K562 (cell line): Measurements from ENCODE around the gene COX5A. TPM values are rescaled to one million over a fixed set of nuclear protein-coding genes. Genes with fewer than 3 reads are reported as not detected.

Experiments used
- ATAC-seq: fragments of 200-7000 bp; cut with Tn5 transposase; 3 replicates; pipeline ENCODE4 v1.9.1; 2020; ENCODE audit warnings: moderate library complexity
- BruUV-seq: library from RNA; stranded (reverse); fragments of 400-500 nt; replicated peaks from 2 replicates; lab custom pipeline; 2021; lab: Mats Ljungman, UMichigan
- CTCF ChIA-PET: fragments of 300-600 bp; formaldehyde crosslinking; extraction: SDS; loops from one replicate; lab custom pipeline; 2021; ENCODE audit warnings: low intra/inter-chr PET ratio; lab: Yijun Ruan, JAX
- POLR2A ChIA-PET: fragments of 300-600, 350-650 bp; sonication (Branson Sonifier 250); formaldehyde crosslinking; extraction: SDS; loops from one replicate; lab custom pipeline; 2021; ENCODE audit warnings: antibody characterized with exemption, inconsistent platforms; lab: Yijun Ruan, JAX
- DNase-seq, 4 experiments: peaks; one replicate each; pipeline versions ENCODE4 v3.0.0 to v3.0.0-alpha.2; 2011 to 2018; ENCODE audit warnings: low spot score in 3 of 4, mixed read lengths in 3 of 4; ENCODE audit errors: extremely low read depth in 1 of 4
- FAIRE-seq: peaks from 2 replicates; lab custom pipeline; 2011; peaks lifted over from hg19 to GRCh38; lab: Jason Lieb, UNC
- H2AFZ ChIP-seq: 2 replicates; pipeline ENCODE4 v1.6.0; 2011; ENCODE audit warnings: low read depth, low read length, control low read depth, inconsistent platforms
- H3K27ac ChIP-seq: fragments of 200-600 bp; 3 replicates; pipeline ENCODE4 v1.8.0; 2011; ENCODE audit warnings: low read depth, mild to moderate bottlenecking, control low read depth, inconsistent platforms, low read length, moderate library complexity, mixed read lengths; ENCODE audit errors: extremely low read depth
- H3K27me3 ChIP-seq, 2 experiments: fragments of 300-600 bp in 1 of 2; 2 replicates in 1 of 2; 3 replicates in 1 of 2; pipeline versions ENCODE4 v1.6.0 to v1.8.0; 2011; ENCODE audit warnings: inconsistent platforms in 2 of 2, low read length in 2 of 2, mild to moderate bottlenecking in 1 of 2, mixed read lengths in 1 of 2, moderate library complexity in 1 of 2; ENCODE audit not compliant: control insufficient read depth in 2 of 2, insufficient read depth in 2 of 2
- H3K36me3 ChIP-seq: fragments of 300-600 bp; 3 replicates; pipeline ENCODE4 v1.8.0; 2011; ENCODE audit warnings: mild to moderate bottlenecking, low read length, inconsistent platforms; ENCODE audit not compliant: control insufficient read depth, insufficient read depth
- H3K4me1 ChIP-seq, 2 experiments: fragments of 200-600 bp in 1 of 2; replicated peaks in 1 of 2; 2 replicates in 1 of 2; 3 replicates in 1 of 2; pipeline versions ENCODE4 v1.5.1 to v1.8.0; 2011; ENCODE audit warnings: inconsistent platforms in 2 of 2, low read length in 2 of 2, mild to moderate bottlenecking in 1 of 2, mixed read lengths in 1 of 2, moderate library complexity in 1 of 2; ENCODE audit not compliant: control insufficient read depth in 2 of 2, insufficient read depth in 2 of 2
- H3K4me2 ChIP-seq: 2 replicates; pipeline ENCODE4 v1.6.1; 2011; ENCODE audit warnings: low read length, control low read depth, inconsistent platforms, mixed read lengths; ENCODE audit not compliant: insufficient read depth
- H3K4me3 ChIP-seq: fragments of 200-600 bp; sonication (generic), shearing (Covaris generic); 2 replicates; pipeline ENCODE4 v1.5.1; 2016; ENCODE audit warnings: control low read depth, inconsistent platforms
- H3K79me2 ChIP-seq: fragments of 200-600 bp; 3 replicates; pipeline ENCODE4 v1.8.0; 2011; ENCODE audit warnings: low read length, inconsistent platforms; ENCODE audit not compliant: control insufficient read depth, insufficient read depth
- H3K9ac ChIP-seq, 2 experiments: 2 replicates each; pipeline versions ENCODE4 v1.6.0 to v1.6.1; 2011; ENCODE audit warnings: low read depth in 2 of 2, low read length in 2 of 2, control low read depth in 1 of 2, inconsistent platforms in 1 of 2, mild to moderate bottlenecking in 1 of 2, mixed read lengths in 1 of 2; ENCODE audit not compliant: insufficient read depth in 1 of 2
- H3K9me1 ChIP-seq: one replicate; pipeline ENCODE4 v1.6.0; 2011; ENCODE audit warnings: inconsistent platforms, mild to moderate bottlenecking, low read length, moderate library complexity; ENCODE audit not compliant: control insufficient read depth, insufficient read depth
- H3K9me3 ChIP-seq: replicated peaks from 2 replicates; pipeline ENCODE4 v1.5.1; 2011; ENCODE audit warnings: low read depth, low read length, inconsistent platforms; ENCODE audit not compliant: control insufficient read depth, insufficient read depth
- H4K20me1 ChIP-seq: replicated peaks from 2 replicates; pipeline ENCODE4 v1.6.1; 2011; ENCODE audit warnings: low read length, inconsistent platforms, mixed read lengths; ENCODE audit not compliant: control insufficient read depth, insufficient read depth
- BRD4 ChIP-seq: fragments of 200-600 bp; sonication (generic); IDR thresholded peaks from 2 replicates; pipeline ENCODE4 v1.6.1; 2017; ENCODE audit warnings: inconsistent platforms
- CC2D1A ChIP-seq: fragments of 450-650 bp; IDR thresholded peaks from 2 replicates; pipeline ENCODE4 v1.6.1; 2017; ENCODE audit warnings: mild to moderate bottlenecking
- JUND ChIP-seq, 2 experiments: IDR thresholded peaks; 2 replicates in 1 of 2; 3 replicates in 1 of 2; pipeline ENCODE4 v1.6.1; 2011; ENCODE audit warnings: borderline replicate concordance in 2 of 2, low read depth in 2 of 2, low read length in 2 of 2, improper control_type of control experiment in 1 of 2, missing biosample characterization in 1 of 2, missing genetic modification characterization in 1 of 2, missing genetic modification reagents in 1 of 2
- NKRF ChIP-seq: fragments of 450-650 bp; IDR thresholded peaks from 2 replicates; pipeline ENCODE4 v1.6.1; 2016; ENCODE audit warnings: borderline replicate concordance
- ZBED1 ChIP-seq: IDR thresholded peaks from 2 replicates; pipeline ENCODE4 v1.6.1; 2014
- ZNF764 ChIP-seq: fragments of 250-450 bp; sonication (Bioruptor Pico); IDR thresholded peaks from 2 replicates; pipeline ENCODE4 v1.4.0; 2020; ENCODE audit warnings: low read depth, mild to moderate bottlenecking, moderate library complexity
- WGBS: fragments of 100-300 bp; shearing (Covaris generic); methylation state at CpG from one replicate; pipeline ENCODE4 v1.1.6; 2016; ENCODE audit warnings: low coverage, mixed read lengths; ENCODE audit not compliant: insufficient coverage; ENCODE audit errors: missing lambda C conversion rate; 5-methylcytosine and 5-hydroxymethylcytosine counted together
- in situ Hi-C: fragments of 300-500 bp; cut with MboI; formaldehyde crosslinking; loops from 4 replicates; pipeline ENCODE4 v1.15.0; 2018; ENCODE audit warnings: inconsistent platforms, mixed read lengths
- intact Hi-C: fragments of 100-400 bp; cut with micrococcal nuclease; formaldehyde crosslinking; loops from 2 replicates; pipeline ENCODE4 v1.14.2; 2022
- polyA plus RNA-seq, 8 experiments: library from polyadenylated mRNA; depleted of rRNA in 4 of 8; stranded (reverse) in 5 of 8; unstranded in 3 of 8; fragments of >200 nt; fragmentation: Nextera tagmentation in 2 of 8; fragmentation: Illumina TruSeq in 1 of 8; extraction: Ambion mirVana in 2 of 8; extraction: Trizol in 1 of 8; gene quantifications; 2 replicates each; pipeline versions ENCODE4 v1.2.1 to v1.2.3, GENCODE V29; 2011 to 2014; ENCODE audit warnings: inconsistent platforms in 1 of 8, missing spikeins in 1 of 8
- total RNA-seq, 7 experiments: library from RNA; depleted of rRNA in 6 of 7; stranded (reverse); fragments of >200 nt in 6 of 7; fragmentation: Illumina TruSeq in 2 of 7; extraction: Trizol in 2 of 7; gene quantifications; 2 replicates each; pipeline versions ENCODE4 v1.2.1 to v1.2.3, GENCODE V29; 2011 to 2021; ENCODE audit warnings: low replicate concordance in 1 of 7

Gene COX5A
- total and polyA plus RNA-seq, 9 of the 15 experiments (the other 6 are each of a cell fraction or from before 2014, with no cell fraction given), result 86.8 to 553 (median 371) TPM

GRCh38 chr15:74978503-74978902 is 40.6 kb upstream of the COX5A start:
- 0% methylated on average over 3 of the region's 3 CpGs for WGBS
- in situ Hi-C loops, result no loop called here
- H3K9me1 ChIP-seq, result no peaks in the 10 kb centered on the region
- no TSS peak for BruUV-seq
- H3K9me3 ChIP-seq, result peaks cover 2% of the 10 kb centered on the region; the same call in 1 of the 2 replicates
- FAIRE-seq (no peak), ATAC-seq (no peak), DNase-seq (no peak)
- H3K27ac ChIP-seq, result no peak overlapping the region
- POLR2A ChIA-PET, result interaction anchor here (0.6 to 1.7 kb wide), 2 partner anchors 19 to 50 kb away, joined by 4 to 5 read pairs; no protein-coding TSS in a partner anchor
- no peaks in the 10 kb centered on the region for H4K20me1 ChIP-seq
- H3K4me3 ChIP-seq, result no peak overlapping the region
- CTCF ChIA-PET, result no interaction called here
- H2AFZ ChIP-seq, result no peak overlapping the region
- H3K79me2 ChIP-seq, result no peaks in the 10 kb centered on the region
- no peak overlapping the region for H3K9ac ChIP-seq
- no peaks in the 10 kb centered on the region for H3K4me1 ChIP-seq
- intact Hi-C loops, result no loop called here
- H3K27me3 ChIP-seq, result peaks cover 12 to 24% of the 10 kb centered on the region in 2 experiments; a peak in 3 of 5 replicates
- TF ChIP-seq JUND (IDR thresholded peaks at IDR 0.05; ENCODE audit: borderline replicate concordance, low read depth, low read length), result peak; percentile 10; the same call in 1 of the 2 replicates
- no peak for TF ChIP-seq JUND (tag; IDR thresholded peaks at IDR 0.05; ENCODE audit: borderline replicate concordance, low read depth, low read length)
- no peak for TF ChIP-seq ZNF764 (CRISPR knock-in tag)
- no peak for TF ChIP-seq ZBED1
- TF ChIP-seq BRD4, result no peak
- TF ChIP-seq CC2D1A, result no peak
- TF ChIP-seq NKRF, result no peak
- H3K36me3 ChIP-seq, result no peaks in the 10 kb centered on the region
- H3K4me2 ChIP-seq, result no peak overlapping the region
